Suprapubic skin (tissue), 4 donors: ENCODE data around the gene LOC101059915.

Source experiments
- CTCF ChIP-seq, 2 donors: fragments of 200-600 bp in 1 of 2; fragments of 450-650 bp in 1 of 2; sonication (generic) in 1 of 2; IDR thresholded peaks; one replicate each; pipeline ENCODE4 v1.5.1; 2016 to 2019; ENCODE audit warnings: antibody characterized with exemption in 2 of 2, mild to moderate bottlenecking in 1 of 2, moderate library complexity in 1 of 2
- EP300 ChIP-seq: sonication (generic); formaldehyde crosslinking; IDR thresholded peaks from one replicate; pipeline ENCODE4 v1.6.1; 2017; ENCODE audit warnings: antibody characterized with exemption
- POLR2A ChIP-seq, 2 donors: fragments of 450-650 bp; IDR thresholded peaks; one replicate each; pipeline ENCODE4 v1.6.1; 2017; ENCODE audit warnings: antibody characterized with exemption in 2 of 2, mild to moderate bottlenecking in 2 of 2, moderate library complexity in 2 of 2
- POLR2AphosphoS5 ChIP-seq, 3 donors: sonication (generic); formaldehyde crosslinking; IDR thresholded peaks; one replicate each; pipeline ENCODE4 v1.6.1; 2017; ENCODE audit warnings: antibody characterized with exemption in 3 of 3

GRCh38 chrX:71617742-71618141, 49.6 kb upstream of the LOC101059915 start:
- no peak for TF ChIP-seq POLR2A (IDR thresholded peaks at IDR 0.05)
- no peak for TF ChIP-seq CTCF (IDR thresholded peaks at IDR 0.05)
- TF ChIP-seq EP300 = no peak
- TF ChIP-seq POLR2AphosphoS5 (IDR thresholded peaks at IDR 0.05) = no peak
